ENCODE data around the gene SEC14L3. TPM values are rescaled to one million over a fixed set of nuclear protein-coding genes. Genes with fewer than 3 reads are reported as not detected.
"Not testable (repeated sequence)": the region's sequence is repeated elsewhere in the genome, so short reads cannot be mapped to it uniquely, and the experiment has no call there.

Gene SEC14L3
- total RNA-seq, 1 experiment from 2014 or later, result not detected

GRCh38 chr22:30492144-30492543 lies 20.3 kb upstream of the SEC14L3 start:
- no peaks in the 10 kb centered on the region for H3K9me3 ChIP-seq
- no peak overlapping the region for H3K4me3 ChIP-seq
- DNase-seq, result no peak
- H3K36me3 ChIP-seq, result no peaks in the 10 kb centered on the region
- H3K27me3 ChIP-seq, result no peaks in the 10 kb centered on the region

DNA sequence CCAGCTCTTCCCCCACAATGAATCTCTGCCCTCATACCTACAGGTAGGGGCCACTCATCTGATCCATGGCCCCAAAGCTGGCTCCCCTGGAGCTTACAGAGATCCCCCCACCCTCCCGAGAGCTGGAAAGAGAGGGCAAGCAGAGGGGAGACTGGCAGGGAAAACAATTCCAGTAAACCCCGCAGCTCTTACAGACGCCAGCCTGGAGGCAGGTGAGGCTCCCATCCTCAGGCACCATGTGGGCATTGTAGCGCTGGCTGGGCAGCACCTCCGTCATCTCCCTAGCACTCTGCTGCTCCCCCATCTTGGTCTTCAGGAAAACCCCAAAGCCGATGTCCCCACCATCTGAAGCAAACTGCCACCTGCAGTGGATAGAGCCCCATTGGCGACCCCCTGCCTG lies 19.6 kb upstream of the SEC14L3 start:
- Histone ChIP-seq H3K27me3 (no peaks in the 10 kb centered on the region), H3K36me3 (no peaks in the 10 kb centered on the region), H3K9me3 (no peaks in the 10 kb centered on the region), H3K4me3 (no peak overlapping the region)
- no peak for DNase-seq

- Histone ChIP-seq H3K36me3 (no peaks in the 10 kb centered on the region), H3K4me3 (no peak overlapping the region), H3K9me3 (no peaks in the 10 kb centered on the region), H3K27me3 (no peaks in the 10 kb centered on the region)
- no peak for DNase-seq
Measured at GRCh38 chr22:30490399-30490798, 18.6 kb upstream of the SEC14L3 start.

- Histone ChIP-seq H3K9me3 (no peaks in the 10 kb centered on the region), H3K27me3 (no peaks in the 10 kb centered on the region), H3K4me3 (no peak overlapping the region), H3K36me3 (no peaks in the 10 kb centered on the region)
- DNase-seq, result no peak
Measured at GRCh38 chr22:30488121-30488520, 16.3 kb upstream of the SEC14L3 start.

DNA sequence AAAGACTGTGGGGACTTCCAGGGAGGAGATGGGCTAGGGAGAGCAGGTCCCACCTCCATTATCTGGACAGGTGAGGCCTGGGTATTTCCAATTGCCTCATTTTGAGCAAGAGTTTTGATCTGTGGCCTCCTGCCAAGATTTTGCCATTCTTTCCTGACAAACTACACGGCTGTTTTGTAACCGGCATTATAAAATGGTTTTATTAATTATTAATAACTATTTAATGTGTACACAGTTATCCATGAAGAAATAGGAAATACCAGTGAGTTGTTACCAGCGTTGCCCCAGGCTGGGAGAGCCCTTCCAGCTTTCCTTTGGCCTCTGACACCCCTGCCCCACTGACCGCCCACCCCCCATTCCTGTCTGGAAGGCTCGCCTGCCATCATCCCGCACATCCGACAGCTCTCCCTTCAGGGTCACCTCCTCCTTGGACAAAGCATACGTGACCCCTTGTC lies 14.9 kb upstream of the SEC14L3 start:
- H3K4me3 ChIP-seq, result no peak overlapping the region
- H3K27me3 ChIP-seq, result no peaks in the 10 kb centered on the region
- H3K9me3 ChIP-seq, result no peaks in the 10 kb centered on the region
- no peaks in the 10 kb centered on the region for H3K36me3 ChIP-seq
- no peak for DNase-seq

- no peaks in the 10 kb centered on the region for H3K36me3 ChIP-seq
- no peaks in the 10 kb centered on the region for H3K27me3 ChIP-seq
- H3K9me3 ChIP-seq, result no peaks in the 10 kb centered on the region
- no peak for DNase-seq
- no peak overlapping the region for H3K4me3 ChIP-seq
Measured at GRCh38 chr22:30486118-30486517, 14.3 kb upstream of the SEC14L3 start.

DNA sequence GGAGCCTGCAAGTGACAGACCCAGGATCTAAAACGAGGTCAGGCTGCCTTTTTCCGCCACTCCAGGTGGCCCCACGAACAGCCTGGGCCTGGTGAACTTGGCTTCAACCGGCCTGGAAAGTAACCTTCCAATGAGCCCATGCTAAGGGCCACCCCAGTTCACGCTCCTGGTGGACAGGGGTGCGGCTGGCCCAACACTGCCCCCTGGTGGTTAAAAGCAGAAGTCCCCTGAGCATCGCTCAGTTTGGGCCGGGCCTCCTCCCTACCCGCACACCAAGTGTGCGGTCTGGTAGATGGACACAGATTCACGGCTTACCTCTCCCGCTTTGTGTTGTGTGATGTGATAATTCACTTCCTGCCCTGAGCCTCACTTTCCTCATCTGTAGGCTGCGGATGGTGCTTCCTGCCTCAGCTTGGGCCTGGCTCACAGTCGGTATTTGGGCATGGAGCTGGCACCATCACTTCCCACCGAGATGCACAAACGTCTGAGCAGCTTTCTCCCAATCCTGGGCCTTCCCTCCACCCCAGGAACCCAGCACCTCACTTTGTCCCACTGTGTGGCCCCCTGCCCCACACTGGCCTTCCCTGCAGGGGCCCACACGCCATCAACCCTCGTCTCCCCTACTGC lies 13.7 kb upstream of the SEC14L3 start:
- DNase-seq, result peak; percentile 60
- H3K27me3 ChIP-seq, result no peaks in the 10 kb centered on the region
- H3K9me3 ChIP-seq, result no peaks in the 10 kb centered on the region
- H3K36me3 ChIP-seq, result no peaks in the 10 kb centered on the region
- no peak overlapping the region for H3K4me3 ChIP-seq

DNA sequence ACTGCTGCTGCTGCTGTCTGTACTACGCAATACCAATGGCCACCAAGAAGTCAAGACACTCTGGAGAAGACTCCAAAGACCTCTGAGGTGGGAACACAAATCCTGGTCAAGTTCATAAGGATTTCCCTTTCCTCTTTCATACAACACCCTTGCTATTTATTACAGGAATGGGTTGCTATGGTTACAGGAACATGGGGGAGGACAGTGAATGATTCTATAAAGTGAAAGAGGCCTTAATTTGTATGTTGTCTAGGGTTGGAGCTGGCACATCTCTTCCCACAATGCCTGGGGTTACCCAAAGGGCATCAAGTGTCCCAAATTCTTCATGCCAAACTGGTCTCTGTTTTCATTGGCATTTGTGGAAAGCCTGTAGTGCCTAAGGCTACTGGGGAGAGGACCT lies 11.4 kb upstream of the SEC14L3 start:
- no peak for DNase-seq
- H3K4me3 ChIP-seq, result no peak overlapping the region
- H3K36me3 ChIP-seq, result no peaks in the 10 kb centered on the region
- no peaks in the 10 kb centered on the region for H3K27me3 ChIP-seq
- no peaks in the 10 kb centered on the region for H3K9me3 ChIP-seq

DNA sequence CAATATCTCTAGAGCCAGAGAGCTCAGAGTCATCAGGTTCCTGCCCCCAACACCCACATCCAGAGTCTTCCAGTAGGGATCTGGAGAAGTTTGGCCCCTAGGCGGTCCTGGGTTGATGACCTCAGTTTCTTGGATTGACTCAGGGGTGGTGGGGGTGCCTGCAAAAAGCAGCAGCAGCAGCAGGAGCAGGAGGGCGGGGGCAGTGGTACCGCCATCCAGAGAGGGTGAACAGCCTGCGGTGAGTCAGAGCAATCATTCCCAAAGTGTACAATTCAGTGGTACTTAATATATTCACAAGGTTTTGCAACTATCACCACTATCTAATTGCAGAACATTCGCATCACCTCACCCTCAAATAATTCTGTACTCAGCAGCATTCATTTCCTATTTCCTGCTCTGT lies 9.9 kb upstream of the SEC14L3 start:
- Histone ChIP-seq H3K4me3 (no peak overlapping the region), H3K9me3 (no peaks in the 10 kb centered on the region), H3K36me3 (no peaks in the 10 kb centered on the region), H3K27me3 (no peaks in the 10 kb centered on the region)
- peak; percentile 95 for DNase-seq

- no peak for DNase-seq
- Histone ChIP-seq H3K9me3 (no peaks in the 10 kb centered on the region), H3K27me3 (no peaks in the 10 kb centered on the region), H3K36me3 (no peaks in the 10 kb centered on the region), H3K4me3 (no peak overlapping the region)
Measured at GRCh38 chr22:30479981-30480380, 8.2 kb upstream of the SEC14L3 start.

DNA sequence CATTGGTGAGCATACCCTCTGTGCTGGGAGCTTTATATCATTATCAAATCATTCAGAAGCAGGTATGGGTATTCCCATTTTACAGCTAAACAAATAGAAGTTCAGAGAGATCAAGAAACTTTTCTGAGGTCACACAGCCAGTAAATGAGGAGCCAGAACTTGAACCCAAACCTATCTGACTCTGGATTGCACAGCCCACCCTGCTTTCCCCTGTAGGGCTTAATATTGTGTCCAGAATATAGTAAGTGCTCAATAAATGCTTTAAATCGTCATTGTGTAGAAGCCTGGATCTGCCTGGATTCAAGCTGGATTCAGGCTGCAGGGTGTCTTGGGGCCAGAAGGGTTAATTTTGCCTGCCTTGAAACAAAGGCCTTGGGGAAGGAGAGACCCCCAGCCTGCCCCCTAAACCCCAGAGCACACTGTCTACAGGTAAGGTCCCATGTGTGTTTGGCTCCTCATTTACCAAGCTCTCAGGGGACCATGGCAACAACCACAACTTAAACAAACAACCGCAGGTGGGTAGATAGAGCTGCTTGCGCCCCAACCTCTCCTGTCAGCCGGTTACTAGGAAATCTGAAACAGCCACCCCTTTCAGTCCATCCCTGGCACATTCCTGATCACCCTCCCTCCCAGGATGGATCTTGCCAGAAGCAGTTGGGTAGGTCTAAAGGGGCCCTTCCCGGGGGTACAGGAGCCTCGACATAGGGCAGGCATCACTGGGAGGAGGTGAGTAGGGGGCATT lies 3.0 kb upstream of the SEC14L3 start:
- Histone ChIP-seq H3K27me3 (no peaks in the 10 kb centered on the region), H3K36me3 (no peaks in the 10 kb centered on the region), H3K9me3 (no peaks in the 10 kb centered on the region), H3K4me3 (no peak overlapping the region)
- no peak for DNase-seq

GRCh38 chr22:30474121-30474520 lies 2.3 kb upstream of the SEC14L3 start:
- Histone ChIP-seq H3K27me3 (no peaks in the 10 kb centered on the region), H3K4me3 (no peak overlapping the region)
- DNase-seq, result no peak

DNA sequence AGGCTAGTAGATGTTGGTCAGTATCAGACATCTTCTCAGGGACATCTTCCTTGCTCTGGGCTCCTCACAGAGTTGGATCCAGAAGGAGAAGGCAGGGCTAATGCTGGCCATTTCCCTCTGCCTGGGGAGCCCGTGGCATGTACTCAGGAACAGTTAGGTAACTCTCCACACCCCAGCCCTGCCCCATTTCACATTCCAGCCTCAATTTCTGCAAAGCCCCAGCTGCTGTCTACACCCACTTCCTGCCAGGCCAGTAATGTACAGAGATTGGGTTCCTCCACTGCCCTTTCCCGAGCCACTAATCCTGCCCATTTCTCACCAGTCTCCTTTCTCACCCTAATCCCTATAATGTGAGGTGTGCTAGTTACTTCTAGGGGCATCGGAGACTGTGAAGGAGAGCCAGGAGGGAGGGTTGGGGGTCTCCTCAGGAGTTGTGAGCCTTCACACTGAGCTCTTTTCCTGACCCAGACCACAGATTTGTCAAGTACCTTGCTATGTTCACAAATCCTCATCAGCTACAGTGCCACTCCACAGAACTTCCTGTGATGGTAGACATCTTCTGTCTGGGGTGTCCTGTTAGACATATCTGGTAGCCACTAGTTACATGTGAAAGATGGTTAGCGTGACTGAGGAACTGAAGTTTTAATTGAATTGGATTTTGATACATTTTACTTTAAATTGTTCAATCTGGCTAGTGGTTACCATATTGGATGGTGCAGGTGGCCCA lies 1.3 kb upstream of the SEC14L3 start:
- Histone ChIP-seq H3K4me3 (no peak overlapping the region), H3K36me3 (no peaks in the 10 kb centered on the region), H3K27me3 (no peaks in the 10 kb centered on the region), H3K9me3 (no peaks in the 10 kb centered on the region)
- DNase-seq, result no peak

More at GRCh38 chr22:30474121-30474520, 2.3 kb upstream of the SEC14L3 start:
- H3K9me3 ChIP-seq, result no peaks in the 10 kb centered on the region
- no peaks in the 10 kb centered on the region for H3K36me3 ChIP-seq

- H3K27me3 ChIP-seq, result no peaks in the 10 kb centered on the region
- H3K36me3 ChIP-seq, result no peaks in the 10 kb centered on the region
- no peak overlapping the region for H3K4me3 ChIP-seq
- DNase-seq, result no peak
- H3K9me3 ChIP-seq, result no peaks in the 10 kb centered on the region
Measured at GRCh38 chr22:30470655-30471054, 1.2 kb downstream of the SEC14L3 start.

- no peaks in the 10 kb centered on the region for H3K27me3 ChIP-seq
- H3K9me3 ChIP-seq, result no peaks in the 10 kb centered on the region
- H3K36me3 ChIP-seq, result no peaks in the 10 kb centered on the region
- H3K4me3 ChIP-seq, result no peak overlapping the region
- DNase-seq, result no peak
Measured at GRCh38 chr22:30469165-30469564, 2.7 kb downstream of the SEC14L3 start.

- H3K4me3 ChIP-seq, H3K27me3 ChIP-seq, H3K9me3 ChIP-seq, DNase-seq, H3K36me3 ChIP-seq: not testable (repeated sequence)
Measured at GRCh38 chr22:30460555-30460954, 11.3 kb downstream of the SEC14L3 start.

GRCh38 chr22:30460147-30460546 lies 11.7 kb downstream of the SEC14L3 start:
- no peak overlapping the region for H3K4me3 ChIP-seq
- no peaks in the 10 kb centered on the region for H3K9me3 ChIP-seq
- no peaks in the 10 kb centered on the region for H3K27me3 ChIP-seq
- H3K36me3 ChIP-seq, result no peaks in the 10 kb centered on the region
- no peak for DNase-seq
